IPS DF 4.7 (cell line): ENCODE data around the gene ITSN2.

Experiments
- DNase-seq: peaks from one replicate; pipeline ENCODE4 v3.0.0-alpha.2; 2013; ENCODE audit warnings: low spot score; ENCODE audit errors: extremely low read depth

Gene ITSN2

GRCh38 chr2:24272161-24272802 lies 88.1 kb downstream of the ITSN2 start:
- DNase-seq = no peak

- DNase-seq = no peak
Observed at GRCh38 chr2:24269265-24269664, 91.1 kb downstream of the ITSN2 start.

- no peak for DNase-seq
Observed at GRCh38 chr2:24265212-24265611, 95.1 kb downstream of the ITSN2 start.

- DNase-seq = no peak
Observed at GRCh38 chr2:24262421-24262970, 97.8 kb downstream of the ITSN2 start.

GRCh38 chr2:24261441-24261840 lies 98.9 kb downstream of the ITSN2 start:
- DNase-seq = no peak

GRCh38 chr2:24259316-24259715 lies 101.0 kb downstream of the ITSN2 start:
- DNase-seq = no peak

- no peak for DNase-seq
Observed at GRCh38 chr2:24258718-24259117, 101.6 kb downstream of the ITSN2 start.

- no peak for DNase-seq
Observed at GRCh38 chr2:24253303-24253919, 106.9 kb downstream of the ITSN2 start.

GRCh38 chr2:24247592-24247991 lies 112.7 kb downstream of the ITSN2 start:
- no peak for DNase-seq

- DNase-seq = no peak
Observed at GRCh38 chr2:24247164-24247563, 113.2 kb downstream of the ITSN2 start.

- no peak for DNase-seq
Observed at GRCh38 chr2:24245986-24246776, 114.2 kb downstream of the ITSN2 start.

GRCh38 chr2:24241528-24241927 lies 118.8 kb downstream of the ITSN2 start:
- no peak for DNase-seq

GRCh38 chr2:24239553-24239952 lies 120.8 kb downstream of the ITSN2 start:
- no peak for DNase-seq

- DNase-seq = no peak
Observed at GRCh38 chr2:24238158-24238557, 122.2 kb downstream of the ITSN2 start.

- no peak for DNase-seq
Observed at GRCh38 chr2:24237313-24237712, 123.0 kb downstream of the ITSN2 start.

GRCh38 chr2:24233321-24233720 lies 127.0 kb downstream of the ITSN2 start:
- no peak for DNase-seq

GRCh38 chr2:24231461-24231881 lies 128.9 kb downstream of the ITSN2 start:
- no peak for DNase-seq

GRCh38 chr2:24228470-24228869 lies 131.9 kb downstream of the ITSN2 start:
- DNase-seq = no peak

GRCh38 chr2:24225499-24226242 lies 134.7 kb downstream of the ITSN2 start:
- DNase-seq = no peak

- no peak for DNase-seq
Observed at GRCh38 chr2:24222946-24223345, 137.4 kb downstream of the ITSN2 start.

- no peak for DNase-seq
Observed at GRCh38 chr2:24221343-24222050, 138.8 kb downstream of the ITSN2 start.
